Kidney (tissue), 14 donors: ENCODE measurements around the gene SART1. TPM values are rescaled to one million over a fixed set of nuclear protein-coding genes. Genes with fewer than 3 reads are reported as not detected.

ENCODE experiments used
- DNase-seq, 5 donors: peaks; one replicate each; pipeline ENCODE4 v3.0.0-alpha.2; 2013 to 2020
- FAIRE-seq: peaks from 2 replicates; lab custom pipeline; 2012; peaks lifted over from hg19 to GRCh38; lab: Jason Lieb, UNC
- H3K27ac ChIP-seq, 2 donors: one replicate each; pipeline ENCODE4 v1.7.0; 2013; ENCODE audit warnings: low read depth in 2 of 2, low read length in 2 of 2, inconsistent platforms in 1 of 2
- H3K27me3 ChIP-seq: one replicate; pipeline ENCODE4 v1.7.1; 2013; ENCODE audit warnings: low read length, inconsistent platforms; ENCODE audit not compliant: control insufficient read depth, insufficient read depth
- H3K36me3 ChIP-seq, 3 donors: one replicate each; pipeline versions ENCODE4 v1.7.0 to v1.7.1; 2013; ENCODE audit warnings: low read length in 3 of 3, control low read depth in 1 of 3, inconsistent platforms in 1 of 3; ENCODE audit not compliant: insufficient read depth in 3 of 3, control insufficient read depth in 2 of 3
- H3K4me1 ChIP-seq, 3 donors: one replicate each; pipeline versions ENCODE4 v1.7.0 to v1.7.1; 2013; ENCODE audit warnings: low read length in 3 of 3, inconsistent platforms in 1 of 3, low read depth in 1 of 3; ENCODE audit not compliant: control insufficient read depth in 2 of 3, insufficient read depth in 2 of 3
- H3K4me3 ChIP-seq, 3 donors: one replicate each; pipeline versions ENCODE4 v1.7.0 to v1.8.1; 2013; ENCODE audit warnings: low read length in 3 of 3, control low read depth in 1 of 3, inconsistent platforms in 1 of 3
- H3K9ac ChIP-seq, 3 donors: one replicate each; pipeline versions ENCODE4 v1.7.0 to v1.7.1; 2013; ENCODE audit warnings: low read length in 3 of 3, control low read depth in 1 of 3, inconsistent platforms in 1 of 3
- H3K9me3 ChIP-seq, 3 donors: one replicate each; pipeline versions ENCODE4 v1.7.0 to v1.7.1; 2013; ENCODE audit warnings: low read length in 3 of 3, control low read depth in 1 of 3, inconsistent platforms in 1 of 3; ENCODE audit not compliant: control insufficient read depth in 2 of 3, insufficient read depth in 1 of 3
- CTCF ChIP-seq: IDR thresholded peaks from 3 replicates; pipeline ENCODE4 v1.5.1; 2012; ENCODE audit warnings: mild to moderate bottlenecking, moderate library complexity, borderline replicate concordance; ENCODE audit not compliant: insufficient read depth; ENCODE audit errors: extremely low read depth
- intact Hi-C: fragments of 100-400 bp; cut with DNase I; formaldehyde crosslinking; loops from one replicate; pipeline ENCODE4 v1.11.1; 2022
- polyA plus RNA-seq: library from polyadenylated mRNA; stranded (reverse); fragments of 350-450 nt; fragmentation: Illumina TruSeq; extraction: RNeasy Lipid Tissue Mini Kit (QIAGEN cat#74804); gene quantifications from one replicate; pipeline ENCODE4 v1.2.3, GENCODE V29; 2014; ENCODE audit warnings: low read depth, low replicate concordance; ENCODE audit not compliant: insufficient read depth
- total RNA-seq: library from RNA; stranded (reverse); fragmentation: NEBNext Ultra II Directional; extraction: Animal tissue kit (Norgen Biotek cat#: 25700); gene quantifications from one replicate; pipeline ENCODE4 v1.2.1, GENCODE V29; 2021
- donor health status: control.
- donor health status: control.
- donor health status: control.
- donor health status: control.
- donor health status: control.
- donor health status: DM: yes; HTN: yes; CAD: no.
- donor health status: Normal renal cell carcinoma (clear cell type).

SART1 gene
- total and polyA plus RNA-seq, 2 donors from 2014 or later = 48.6 to 48.7 TPM

GRCh38 chr11:66003291-66003690, 41.8 kb downstream of the SART1 start:
- no peak for FAIRE-seq
- Histone ChIP-seq H3K4me3 (peak overlapping the region in 2 of 3 donors; percentile 97 to 100), H3K4me1 (peaks cover 0 to 10% (median 0%) of the 10 kb centered on the region in 3 donors), H3K27me3 (no peaks in the 10 kb centered on the region), H3K9ac (peak overlapping the region; percentile 61 to 92 (median 64)), H3K36me3 (peaks cover 8 to 28% (median 22%) of the 10 kb centered on the region in 3 donors), H3K27ac (peak overlapping the region in 1 of 2 donors; percentile 99), H3K9me3 (no peaks in the 10 kb centered on the region)
- intact Hi-C loops = no loop called here
- DNase-seq = peak in 1 of 5 donors; percentile 56
- no peak for TF ChIP-seq CTCF

- no peak overlapping the region for H3K27ac ChIP-seq
- no peaks in the 10 kb centered on the region for H3K9me3 ChIP-seq
- no peaks in the 10 kb centered on the region for H3K27me3 ChIP-seq
- intact Hi-C loops = no loop called here
- DNase-seq (peak in 1 of 5 donors; percentile 39), FAIRE-seq (no peak)
- no peak overlapping the region for H3K9ac ChIP-seq
- no peak for TF ChIP-seq CTCF
- H3K4me1 ChIP-seq = peaks cover 0 to 10% (median 0%) of the 10 kb centered on the region in 3 donors
- no peak overlapping the region for H3K4me3 ChIP-seq
- H3K36me3 ChIP-seq = peaks cover 7 to 19% (median 13%) of the 10 kb centered on the region in 3 donors
Measured at GRCh38 chr11:66004186-66004585, 42.7 kb downstream of the SART1 start.

GRCh38 chr11:66006134-66006890, 44.8 kb downstream of the SART1 start:
- peaks cover 0 to 6% (median 0%) of the 10 kb centered on the region in 3 donors for H3K4me1 ChIP-seq
- no peaks in the 10 kb centered on the region for H3K9me3 ChIP-seq
- no peak overlapping the region for H3K27ac ChIP-seq
- intact Hi-C loops = no loop called here
- peaks cover 3% of the 10 kb centered on the region for H3K27me3 ChIP-seq
- DNase-seq (peak in 1 of 5 donors; percentile 34), FAIRE-seq (no peak)
- peaks cover 0 to 7% (median 3%) of the 10 kb centered on the region in 3 donors for H3K36me3 ChIP-seq
- TF ChIP-seq CTCF = no peak
- H3K9ac ChIP-seq = no peak overlapping the region
- no peak overlapping the region for H3K4me3 ChIP-seq
